Left lung (tissue), 10 donors: Measurements from ENCODE around the gene PAM16. TPM values are rescaled to one million over a fixed set of nuclear protein-coding genes. Genes with fewer than 3 reads are reported as not detected.
"Not testable (repeated sequence)": the region's sequence is repeated elsewhere in the genome, so short reads cannot be mapped to it uniquely, and the experiment has no call there.

Source experiments
- ATAC-seq: fragments of 200-7000 bp; cut with Tn5 transposase; one replicate; pipeline ENCODE4 v1.9.1; 2020; ENCODE audit warnings: moderate library complexity
- DNase-seq, 4 donors: peaks; one replicate each; pipeline ENCODE4 v3.0.0-alpha.2; 2013 to 2020
- H3K27ac ChIP-seq, 2 donors: fragments of 200-600 bp; sonication (generic) in 1 of 2; one replicate each; pipeline versions ENCODE4 v1.5.0 to v1.8.0; 2020 to 2021
- H3K27me3 ChIP-seq, 2 donors: fragments of 200-600 bp; sonication (generic) in 1 of 2; one replicate each; pipeline versions ENCODE4 v1.5.0 to v1.8.0; 2020 to 2021
- H3K36me3 ChIP-seq, 2 donors: fragments of 200-600 bp; sonication (generic) in 1 of 2; one replicate each; pipeline versions ENCODE4 v1.5.0 to v1.8.0; 2020 to 2021
- H3K4me1 ChIP-seq, 2 donors: fragments of 200-600 bp; one replicate each; pipeline ENCODE4 v1.8.0; 2021
- H3K4me3 ChIP-seq, 2 donors: fragments of 200-600 bp; sonication (generic) in 1 of 2; one replicate each; pipeline versions ENCODE4 v1.5.0 to v1.8.0; 2020 to 2021; ENCODE audit warnings: mild to moderate bottlenecking in 1 of 2
- H3K9me3 ChIP-seq, 2 donors: fragments of 200-600 bp; sonication (generic) in 1 of 2; one replicate each; pipeline versions ENCODE4 v1.5.0 to v1.8.0; 2020 to 2021
- CTCF ChIP-seq, 2 donors: fragments of 200-600 bp; sonication (generic) in 1 of 2; IDR thresholded peaks; one replicate each; pipeline versions ENCODE4 v1.5.0 to v1.8.0; 2021; ENCODE audit warnings: antibody characterized with exemption in 2 of 2
- intact Hi-C, 2 donors: fragments of 100-400 bp; cut with DNase I; formaldehyde crosslinking; loops; one replicate each; pipeline versions ENCODE4 v1.11.2 to v1.14.2; 2022
- polyA plus RNA-seq, 6 donors: library from polyadenylated mRNA; unstranded; fragments of 120-200 nt; gene quantifications; one replicate each; pipeline ENCODE4 v1.2.1, GENCODE V29; 2013; ENCODE audit not compliant: insufficient read length in 6 of 6
- total RNA-seq, 2 donors: library from RNA; stranded (reverse); fragmentation: NEBNext Ultra II Directional; extraction: Animal tissue kit (Norgen Biotek cat#: 25700); gene quantifications; one replicate each; pipeline ENCODE4 v1.2.1, GENCODE V29; 2021
- donor health status: DM: no; HTN: yes; CAD: no.
- donor health status: DM: no; HTN: no; CAD: no.

Gene PAM16
- total and polyA plus RNA-seq, 8 donors, result 19.1 to 44.6 (median 29.8) TPM

GRCh38 chr16:4338125-4338582 is 13.0 kb downstream of the PAM16 start:
- DNase-seq (no peak), ATAC-seq (peak; percentile 4)
- peaks cover 7 to 37% of the 10 kb centered on the region in 2 donors for H3K4me1 ChIP-seq
- intact Hi-C loops, result no loop called here
- H3K27me3 ChIP-seq, result no peaks in the 10 kb centered on the region
- TF ChIP-seq CTCF (IDR thresholded peaks at IDR 0.05), result no peak
- peak overlapping the region in 1 of 2 donors; percentile 72 for H3K27ac ChIP-seq
- H3K9me3 ChIP-seq, result no peaks in the 10 kb centered on the region
- peaks cover 0 to 82% of the 10 kb centered on the region in 2 donors for H3K36me3 ChIP-seq
- H3K4me3 ChIP-seq, result no peak overlapping the region

GRCh38 chr16:4337540-4338088 is 13.5 kb downstream of the PAM16 start:
- no peak for TF ChIP-seq CTCF (IDR thresholded peaks at IDR 0.05)
- Histone ChIP-seq H3K27me3 (no peaks in the 10 kb centered on the region), H3K9me3 (no peaks in the 10 kb centered on the region), H3K36me3 (peaks cover 0 to 87% of the 10 kb centered on the region in 2 donors), H3K4me3 (no peak overlapping the region), H3K4me1 (peaks cover 3 to 31% of the 10 kb centered on the region in 2 donors), H3K27ac (peak overlapping the region in 1 of 2 donors; percentile 72)
- no peak for ATAC-seq
- intact Hi-C loops, result no loop called here
- no peak for DNase-seq

- Histone ChIP-seq H3K4me1 (peaks cover 3 to 29% of the 10 kb centered on the region in 2 donors), H3K4me3 (no peak overlapping the region), H3K27ac (no peak overlapping the region), H3K9me3 (no peaks in the 10 kb centered on the region), H3K36me3 (peaks cover 0 to 94% of the 10 kb centered on the region in 2 donors), H3K27me3 (no peaks in the 10 kb centered on the region)
- TF ChIP-seq CTCF (IDR thresholded peaks at IDR 0.05), result no peak
- intact Hi-C loops, result no loop called here
- DNase-seq, result no peak
- no peak for ATAC-seq
Measured at GRCh38 chr16:4336701-4337539, 14.2 kb downstream of the PAM16 start.

- Histone ChIP-seq H3K9me3 (no peaks in the 10 kb centered on the region), H3K4me1 (peaks cover 0 to 26% of the 10 kb centered on the region in 2 donors), H3K36me3 (peaks cover 0 to 76% of the 10 kb centered on the region in 2 donors), H3K4me3 (no peak overlapping the region), H3K27ac (no peak overlapping the region), H3K27me3 (no peaks in the 10 kb centered on the region)
- DNase-seq (no peak), ATAC-seq (no peak)
- no peak for TF ChIP-seq CTCF (IDR thresholded peaks at IDR 0.05)
- intact Hi-C loops, result loop anchor here in 1 of 2 donors (5.0 kb wide), 2 partner anchors 48 to 133 kb away; no protein-coding TSS in a partner anchor
Measured at GRCh38 chr16:4334724-4335495, 16.2 kb downstream of the PAM16 start.

- H3K27me3 ChIP-seq, DNase-seq, ATAC-seq, H3K27ac ChIP-seq, H3K4me3 ChIP-seq, H3K9me3 ChIP-seq: not testable (repeated sequence)
- intact Hi-C loops, result loop anchor here in 1 of 2 donors (5.0 kb wide), 2 partner anchors 46 to 131 kb away; no protein-coding TSS in a partner anchor
- Histone ChIP-seq H3K4me1 (peaks cover 9 to 30% of the 10 kb centered on the region in 2 donors), H3K36me3 (peaks cover 0 to 64% of the 10 kb centered on the region in 2 donors)
Measured at GRCh38 chr16:4333714-4334113, 17.4 kb downstream of the PAM16 start.
